GM10847 (cell line): ENCODE data around the gene P2RX3.

Experiments used
- POLR2A ChIP-seq: IDR thresholded peaks from 2 replicates; pipeline ENCODE4 v1.6.1; 2011; ENCODE audit not compliant: insufficient read length; ENCODE audit errors: extremely low read depth

The P2RX3 gene

GRCh38 chr11:57407010-57407920, 69.1 kb downstream of the P2RX3 start:
- no peak for TF ChIP-seq POLR2A

GRCh38 chr11:57407941-57408475, 69.9 kb downstream of the P2RX3 start:
- TF ChIP-seq POLR2A = no peak

DNA sequence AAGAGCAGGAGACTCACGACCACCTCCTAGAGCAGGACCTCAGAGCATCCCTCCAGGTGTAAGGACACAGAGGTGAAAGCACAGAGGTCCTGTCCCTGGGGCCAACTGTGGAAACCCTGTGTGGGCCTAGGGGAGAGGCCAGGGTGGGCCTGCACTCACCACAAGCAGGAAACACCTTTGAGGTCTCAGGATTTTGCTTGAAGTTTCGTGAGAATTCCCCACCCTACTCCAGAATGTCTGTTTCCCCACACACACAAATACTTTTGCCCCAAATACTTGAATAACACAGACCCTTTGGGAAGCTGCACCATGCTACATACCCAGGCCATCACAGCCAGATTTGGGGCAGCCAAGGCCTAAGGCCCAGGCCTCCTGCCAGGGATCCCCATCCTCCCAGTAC, 70.6 kb downstream of the P2RX3 start:
- no peak for TF ChIP-seq POLR2A

DNA sequence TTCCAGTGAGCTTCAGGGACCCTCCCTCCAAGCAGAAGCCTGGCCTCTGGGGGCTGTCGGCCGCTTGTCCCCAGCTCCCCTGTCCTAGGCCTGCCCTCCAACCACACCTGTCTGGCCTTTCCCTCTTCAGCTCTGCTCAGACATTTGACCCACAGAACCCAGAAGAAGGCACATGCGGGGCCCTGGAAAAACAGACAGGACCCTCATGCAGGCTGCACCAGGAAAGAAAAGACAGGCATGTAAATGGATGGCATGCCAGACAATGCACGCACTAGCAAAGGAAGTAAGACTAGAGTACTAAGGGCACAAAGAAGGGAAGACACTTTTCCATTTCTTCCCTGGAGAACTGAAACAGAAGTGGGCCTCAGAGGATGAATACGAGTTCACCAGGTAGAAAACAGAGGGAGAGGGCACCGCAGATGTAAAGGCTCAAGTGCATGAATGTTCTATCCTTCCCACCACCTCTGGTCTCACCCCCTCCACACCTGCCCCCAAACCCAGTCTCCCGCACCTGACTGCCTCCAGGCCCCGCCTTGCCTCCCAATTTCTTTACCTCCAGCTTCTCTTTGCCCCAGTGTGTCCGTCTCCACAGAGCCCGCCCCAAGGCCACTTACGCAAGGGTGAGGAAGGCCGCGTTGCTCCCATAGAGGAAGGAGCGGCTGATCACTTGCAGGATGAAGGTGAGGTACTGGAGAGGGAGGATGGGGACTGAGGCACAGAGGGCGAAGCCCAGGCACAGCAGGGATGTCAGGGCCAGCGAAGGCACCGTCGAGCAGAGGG, 71.4 kb downstream of the P2RX3 start:
- no peak for TF ChIP-seq POLR2A

DNA sequence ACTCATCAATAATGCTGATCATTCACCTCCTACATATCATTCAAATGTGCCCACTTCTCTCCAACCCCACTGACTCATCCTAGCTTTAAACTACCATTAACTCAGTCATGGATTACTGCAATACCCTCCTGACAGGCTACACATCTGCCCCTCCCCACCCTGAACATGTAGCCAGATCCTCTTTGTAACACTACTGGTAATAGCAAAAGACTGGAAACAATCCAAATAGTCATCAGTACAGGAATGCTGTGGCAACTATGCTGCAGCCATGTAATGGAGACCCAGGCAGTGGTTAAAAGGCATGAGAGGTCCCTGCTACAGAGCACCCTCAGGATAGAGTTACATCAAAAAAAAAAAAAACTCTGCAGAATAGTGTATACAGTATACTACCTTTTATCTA, 72.1 kb downstream of the P2RX3 start:
- no peak for TF ChIP-seq POLR2A

- TF ChIP-seq POLR2A = no peak
Measured at GRCh38 chr11:57413681-57414080, 75.5 kb downstream of the P2RX3 start.

- TF ChIP-seq POLR2A = no peak
Measured at GRCh38 chr11:57414612-57415212, 76.6 kb downstream of the P2RX3 start.

DNA sequence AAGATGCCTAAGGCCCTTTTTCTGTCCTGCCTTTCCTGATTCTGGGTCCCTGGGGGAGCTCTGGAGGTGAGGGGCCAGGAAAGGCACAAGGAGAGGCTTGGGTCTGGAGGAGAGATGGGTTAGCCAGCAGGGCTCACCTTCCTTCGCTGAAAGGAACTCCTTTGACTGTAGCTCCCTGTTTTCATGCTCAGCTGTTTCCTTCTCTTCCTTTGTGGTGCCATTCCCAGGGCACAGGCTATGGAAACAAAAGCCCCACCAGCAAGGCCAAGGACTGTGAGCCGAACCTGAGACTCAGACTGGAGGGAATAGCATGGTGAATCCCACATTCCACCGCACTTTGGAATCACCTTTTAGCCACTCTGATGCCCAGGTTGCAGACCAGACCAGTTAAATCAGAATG, 78.3 kb downstream of the P2RX3 start:
- TF ChIP-seq POLR2A = no peak

DNA sequence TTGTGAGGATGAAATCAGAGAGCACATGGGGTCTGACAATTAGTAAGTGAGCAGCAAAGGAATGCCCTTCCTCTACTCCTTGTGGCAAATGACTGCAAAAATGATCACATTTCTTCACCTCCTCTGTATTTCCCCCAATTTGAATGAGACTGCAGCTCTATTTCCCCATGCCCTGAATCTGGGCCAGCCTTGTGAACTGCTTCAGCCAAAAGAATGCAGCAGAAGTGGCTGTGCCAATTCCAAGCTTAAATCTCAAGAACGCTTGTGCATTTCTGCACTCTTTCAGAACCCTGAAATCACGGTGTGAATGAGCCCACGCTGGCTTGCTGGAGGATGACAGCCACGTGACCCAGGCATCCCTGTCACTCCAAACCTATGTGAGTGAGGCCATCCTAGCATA, 78.9 kb downstream of the P2RX3 start:
- TF ChIP-seq POLR2A = no peak

GRCh38 chr11:57418131-57418530, 80.0 kb downstream of the P2RX3 start:
- TF ChIP-seq POLR2A = no peak

DNA sequence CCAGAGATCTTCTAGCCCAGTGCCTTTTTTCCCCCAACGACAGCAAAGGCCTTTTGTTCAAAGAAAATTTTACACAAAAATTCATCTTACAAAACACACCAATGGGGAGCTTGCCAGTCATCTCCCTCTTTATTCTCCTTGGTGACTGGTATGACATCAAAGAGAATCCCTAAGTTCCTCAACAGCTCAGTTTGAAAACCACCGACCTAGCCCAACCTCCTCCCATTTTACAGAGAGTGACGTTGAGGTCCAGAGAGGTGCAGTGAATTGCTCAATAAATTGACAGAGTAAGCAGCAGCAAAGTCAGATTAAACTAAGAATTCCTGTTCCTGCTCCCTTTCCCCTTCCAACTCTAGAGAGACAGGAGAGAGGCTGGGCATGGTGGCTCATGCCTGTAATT, 81.0 kb downstream of the P2RX3 start:
- TF ChIP-seq POLR2A = no peak

DNA sequence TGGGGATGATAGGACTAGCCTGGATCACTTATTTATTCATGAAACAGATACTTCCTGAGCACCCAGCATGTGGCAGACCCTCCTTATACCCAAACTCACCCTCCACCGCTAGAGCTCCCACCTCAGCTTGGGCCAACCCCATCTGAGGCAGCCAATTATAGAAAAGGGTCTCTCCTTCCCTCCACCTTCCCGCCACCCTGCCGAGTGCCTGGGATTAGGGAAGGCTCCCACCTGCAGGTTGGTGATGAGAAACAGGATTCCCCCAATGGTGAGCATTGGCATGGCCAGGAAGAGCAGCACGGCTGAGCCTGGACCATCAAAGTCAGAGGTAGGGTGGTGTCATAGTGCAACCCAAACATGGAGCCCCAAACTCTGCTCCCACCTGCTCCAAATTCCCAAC, 82.9 kb downstream of the P2RX3 start:
- no peak for TF ChIP-seq POLR2A

DNA sequence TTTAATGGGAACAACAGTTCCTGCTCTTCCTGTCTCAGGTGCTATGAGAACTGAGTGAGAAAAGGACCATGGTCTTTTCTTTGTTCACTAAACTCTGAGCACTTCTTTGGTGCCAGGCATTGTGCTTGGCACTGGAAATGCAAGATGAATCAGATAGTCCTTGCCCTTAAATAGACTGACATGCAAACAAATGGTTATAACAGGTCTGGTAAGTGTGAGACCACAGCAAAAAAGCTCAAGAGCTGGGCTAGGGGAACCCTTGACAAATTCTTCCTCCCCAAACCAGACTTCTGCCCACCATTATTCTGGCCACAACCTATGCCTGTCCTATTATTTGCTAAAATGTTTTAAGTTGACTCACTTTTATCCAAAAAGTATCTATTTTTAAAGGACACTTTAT, 83.7 kb downstream of the P2RX3 start:
- no peak for TF ChIP-seq POLR2A
